Right lobe of liver (tissue), 6 donors: ENCODE measurements around the gene GJC2. TPM values are rescaled to one million over a fixed set of nuclear protein-coding genes. Genes with fewer than 3 reads are reported as not detected.

Experiments
- ATAC-seq, 4 donors: fragments of 200-7000 bp; cut with Tn5 transposase; one replicate each; pipeline ENCODE4 v1.9.1; 2020; ENCODE audit warnings: mild to moderate bottlenecking in 4 of 4, moderate library complexity in 4 of 4
- DNase-seq, 3 donors: peaks; one replicate each; pipeline ENCODE4 v3.0.0-alpha.2; 2020
- H3K27ac ChIP-seq, 3 donors: fragments of 200-600 bp; one replicate each; pipeline ENCODE4 v1.8.0; 2022
- H3K27me3 ChIP-seq, 2 donors: fragments of 200-600 bp; one replicate each; pipeline ENCODE4 v1.8.0; 2022
- H3K36me3 ChIP-seq, 4 donors: fragments of 200-600 bp; sonication (generic) in 1 of 4; one replicate each; pipeline versions ENCODE4 v1.5.1 to v1.8.0; 2017 to 2022; ENCODE audit warnings: control low read depth in 1 of 4
- H3K4me1 ChIP-seq, 4 donors: fragments of 200-600 bp; sonication (generic) in 1 of 4; one replicate each; pipeline versions ENCODE4 v1.5.1 to v1.8.0; 2017 to 2022; ENCODE audit warnings: control low read depth in 1 of 4
- H3K4me3 ChIP-seq, 3 donors: fragments of 200-600 bp; one replicate each; pipeline ENCODE4 v1.8.0; 2022
- H3K9me3 ChIP-seq, 4 donors: fragments of 200-600 bp; sonication (generic) in 1 of 4; one replicate each; pipeline versions ENCODE4 v1.5.1 to v1.8.0; 2017 to 2022; ENCODE audit warnings: control low read depth in 1 of 4
- POLR2A ChIP-seq: fragments of 450-650 bp; IDR thresholded peaks from one replicate; pipeline ENCODE4 v1.6.1; 2017; ENCODE audit warnings: antibody characterized with exemption, mild to moderate bottlenecking
- WGBS: methylation state at CpG from one replicate; pipeline ENCODE4 v1.1.6; 2018; ENCODE audit warnings: low coverage, low lambda C conversion rate; ENCODE audit not compliant: insufficient coverage; ENCODE audit errors: missing lambda C conversion rate; 5-methylcytosine and 5-hydroxymethylcytosine counted together
- intact Hi-C, 2 donors: fragments of 100-400 bp; cut with DNase I; formaldehyde crosslinking; loops; one replicate each; pipeline versions ENCODE4 v1.11.2 to v1.14.1; 2022
- total RNA-seq, 6 experiments: library from RNA; depleted of rRNA in 2 of 6; stranded (reverse); fragments of >200 nt in 2 of 6; fragmentation: NEBNext Ultra II Directional in 3 of 6; extraction: Animal tissue kit (Norgen Biotek cat#: 25700) in 3 of 6; gene quantifications; one replicate each; pipeline versions ENCODE4 v1.1.0 to v1.2.4, GENCODE V29; 2016 to 2023
- TF ChIP-seq, protein P1 (sequence below), 4 donors: fragments of 200-600 bp in 3 of 4; fragments of 450-650 bp in 1 of 4; IDR thresholded peaks; one replicate each; pipeline versions ENCODE4 v1.5.1 to v1.8.0; 2016 to 2022; ENCODE audit warnings: antibody characterized with exemption in 4 of 4, mild to moderate bottlenecking in 2 of 4
- donor health status: DM: no; HTN: yes; CAD: no.
- donor health status: DM: no; HTN: no; CAD: no.
- donor health status: DM: no; HTN: no; CAD: no.
- donor health status: DM: no; HTN: yes; CAD: no.
- donor health status: DM: no; HTN: yes; CAD: no.

Gene GJC2
- total RNA-seq, 6 experiments from 2014 or later = 0.12 to 0.44 (median 0.16) TPM; not detected in 1

DNA sequence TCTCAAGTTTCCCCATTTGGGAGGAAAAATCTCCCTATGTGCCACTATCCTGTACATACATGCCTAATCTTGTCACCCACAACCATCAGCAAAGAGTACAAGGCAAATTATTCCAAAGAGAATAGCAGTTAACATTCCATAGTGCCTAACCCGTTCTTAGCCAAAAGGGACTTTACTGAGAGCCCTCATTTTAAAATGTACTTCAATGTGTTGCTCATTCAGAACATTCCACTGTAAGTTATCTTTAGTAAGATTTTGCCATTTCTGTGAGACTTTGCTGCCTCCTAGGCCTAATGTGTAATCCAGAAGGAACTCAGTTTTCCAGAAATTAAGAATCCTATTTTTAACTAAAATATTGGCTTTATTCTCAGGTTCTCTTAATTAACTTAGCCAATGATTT, 29.4 kb upstream of the GJC2 start:
- ATAC-seq (no peak), DNase-seq (no peak)
- 82% methylated on average over 1 of the region's 1 CpG for WGBS
- Histone ChIP-seq H3K4me3 (no peak overlapping the region), H3K4me1 (no peaks in the 10 kb centered on the region), H3K27ac (no peak overlapping the region), H3K27me3 (no peaks in the 10 kb centered on the region), H3K9me3 (no peaks in the 10 kb centered on the region), H3K36me3 (no peaks in the 10 kb centered on the region)
- TF ChIP-seq POLR2A = no peak
- TF ChIP-seq, protein P1, sequence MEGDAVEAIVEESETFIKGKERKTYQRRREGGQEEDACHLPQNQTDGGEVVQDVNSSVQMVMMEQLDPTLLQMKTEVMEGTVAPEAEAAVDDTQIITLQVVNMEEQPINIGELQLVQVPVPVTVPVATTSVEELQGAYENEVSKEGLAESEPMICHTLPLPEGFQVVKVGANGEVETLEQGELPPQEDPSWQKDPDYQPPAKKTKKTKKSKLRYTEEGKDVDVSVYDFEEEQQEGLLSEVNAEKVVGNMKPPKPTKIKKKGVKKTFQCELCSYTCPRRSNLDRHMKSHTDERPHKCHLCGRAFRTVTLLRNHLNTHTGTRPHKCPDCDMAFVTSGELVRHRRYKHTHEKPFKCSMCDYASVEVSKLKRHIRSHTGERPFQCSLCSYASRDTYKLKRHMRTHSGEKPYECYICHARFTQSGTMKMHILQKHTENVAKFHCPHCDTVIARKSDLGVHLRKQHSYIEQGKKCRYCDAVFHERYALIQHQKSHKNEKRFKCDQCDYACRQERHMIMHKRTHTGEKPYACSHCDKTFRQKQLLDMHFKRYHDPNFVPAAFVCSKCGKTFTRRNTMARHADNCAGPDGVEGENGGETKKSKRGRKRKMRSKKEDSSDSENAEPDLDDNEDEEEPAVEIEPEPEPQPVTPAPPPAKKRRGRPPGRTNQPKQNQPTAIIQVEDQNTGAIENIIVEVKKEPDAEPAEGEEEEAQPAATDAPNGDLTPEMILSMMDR (IDR thresholded peaks at IDR 0.05) = no peak
- intact Hi-C loops = no loop called here

DNA sequence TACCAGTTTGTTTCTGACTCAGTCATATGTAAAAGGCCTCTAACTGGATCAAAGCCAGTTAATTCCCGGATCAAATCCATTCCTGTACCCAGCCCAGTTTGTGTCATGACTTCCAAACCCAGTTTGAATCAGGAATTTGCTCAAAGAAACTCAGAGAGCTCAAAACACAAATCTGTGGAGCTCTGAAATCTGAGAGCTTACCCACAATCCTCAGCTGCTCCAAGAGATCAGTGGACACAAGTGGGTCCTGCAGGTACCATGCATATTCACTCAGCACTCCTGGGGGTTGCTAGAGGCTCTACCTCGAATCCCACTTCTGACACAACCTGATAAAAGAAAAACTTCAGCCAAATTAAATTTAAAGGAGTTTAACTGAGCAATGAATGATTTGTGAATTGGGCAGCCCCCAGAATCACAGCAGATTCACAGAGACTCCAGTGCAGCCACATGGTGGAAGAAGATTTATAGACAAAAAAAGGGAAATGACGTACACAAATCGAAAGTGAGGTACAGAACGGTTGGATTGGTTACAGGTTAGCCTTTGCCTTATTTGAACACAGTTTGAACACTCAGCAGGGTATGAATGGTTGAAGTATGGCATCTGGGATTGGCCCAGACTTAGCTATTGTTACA, 28.8 kb upstream of the GJC2 start:
- WGBS = 61% methylated on average over 5 of the region's 5 CpGs
- intact Hi-C loops = no loop called here

DNA sequence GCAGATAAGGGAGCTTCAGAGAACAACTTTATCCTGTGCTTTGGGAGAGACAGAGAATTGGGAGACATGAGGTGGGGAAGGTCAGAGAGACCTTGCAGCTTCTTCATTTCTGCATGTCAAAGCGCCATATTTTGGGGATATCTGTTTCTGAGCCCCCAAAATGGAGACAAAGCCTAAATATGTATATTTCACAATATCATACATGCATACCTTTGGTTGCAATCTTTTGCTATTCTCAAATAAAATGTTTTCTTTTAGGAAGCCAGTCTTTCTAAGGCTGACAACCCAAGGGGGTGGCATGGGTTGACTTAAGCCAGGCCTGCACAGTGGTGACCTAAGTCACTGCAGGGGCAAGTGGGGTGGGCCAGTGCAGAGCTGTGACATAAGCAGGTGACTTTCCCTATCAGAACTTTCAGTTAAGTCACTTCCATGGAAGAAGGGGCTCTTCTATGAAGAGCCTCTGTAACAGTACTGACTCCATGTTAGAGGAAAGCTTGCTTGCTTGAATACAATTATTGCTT, 26.7 kb upstream of the GJC2 start:
- intact Hi-C loops = no loop called here
- H3K4me3 ChIP-seq = no peak overlapping the region
- H3K9me3 ChIP-seq = no peaks in the 10 kb centered on the region
- no peaks in the 10 kb centered on the region for H3K27me3 ChIP-seq
- no peak overlapping the region for H3K27ac ChIP-seq
- WGBS = 78% methylated on average over 1 of the region's 1 CpG
- DNase-seq (no peak), ATAC-seq (no peak)
- no peaks in the 10 kb centered on the region for H3K4me1 ChIP-seq
- TF ChIP-seq, protein P1 (IDR thresholded peaks at IDR 0.05) = no peak
- TF ChIP-seq POLR2A = no peak
- H3K36me3 ChIP-seq = no peaks in the 10 kb centered on the region

More for the DNA sequence above, 28.8 kb upstream of the GJC2 start:
- Histone ChIP-seq H3K27ac (no peak overlapping the region), H3K9me3 (no peaks in the 10 kb centered on the region), H3K27me3 (no peaks in the 10 kb centered on the region), H3K36me3 (no peaks in the 10 kb centered on the region), H3K4me3 (no peak overlapping the region), H3K4me1 (no peaks in the 10 kb centered on the region)
- DNase-seq (no peak), ATAC-seq (no peak)
- TF ChIP-seq, protein P1 (IDR thresholded peaks at IDR 0.05) = no peak
- TF ChIP-seq POLR2A = no peak

DNA sequence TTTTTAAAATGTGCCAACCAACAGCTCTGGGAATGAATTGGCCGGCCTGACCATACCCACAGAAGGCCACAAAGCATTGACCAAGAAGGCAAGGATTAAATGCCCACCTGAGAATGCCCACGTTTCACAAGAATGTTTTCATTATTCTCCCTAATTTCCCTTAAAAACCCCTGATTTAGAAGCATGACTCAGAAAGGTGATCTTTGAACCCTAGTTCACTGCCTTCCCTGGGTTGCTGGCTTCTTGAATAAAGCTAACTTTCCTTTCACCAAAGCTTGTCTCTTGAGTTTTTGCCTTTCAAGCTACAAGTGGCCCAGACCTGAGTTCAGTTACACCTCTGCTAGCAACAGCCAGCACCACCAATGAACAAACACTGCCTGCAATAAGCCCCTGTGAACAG, 26.2 kb upstream of the GJC2 start:
- Histone ChIP-seq H3K27ac (no peak overlapping the region), H3K4me3 (no peak overlapping the region), H3K9me3 (no peaks in the 10 kb centered on the region), H3K27me3 (no peaks in the 10 kb centered on the region), H3K4me1 (no peaks in the 10 kb centered on the region), H3K36me3 (no peaks in the 10 kb centered on the region)
- DNase-seq (no peak), ATAC-seq (peak in 2 of 4 donors; percentile 23 to 66)
- TF ChIP-seq POLR2A = no peak
- TF ChIP-seq, protein P1 (IDR thresholded peaks at IDR 0.05) = no peak
- intact Hi-C loops = no loop called here
- WGBS = 71% methylated on average over 2 of the region's 2 CpGs
